ENCODE data around the gene SLC24A3. TPM values are rescaled to one million over a fixed set of nuclear protein-coding genes. Genes with fewer than 3 reads are reported as not detected.

SLC24A3 gene
- total and polyA plus RNA-seq, 4 donors, result 1.9 to 8.4 (median 5.8) TPM

- H3K36me3 ChIP-seq (ENCODE audit: control insufficient read depth in 4 of 4, insufficient read depth in 4 of 4, low read length in 4 of 4), result no peaks in the 10 kb centered on the region
- peaks cover 0 to 3% (median 0%) of the 10 kb centered on the region in 4 donors for H3K9me3 ChIP-seq (ENCODE audit: control insufficient read depth in 4 of 4, insufficient read depth in 3 of 4, low read length in 3 of 4)
- DNase-seq (peak in 1 of 3 donors; percentile 40), ATAC-seq (ENCODE audit: insufficient read depth, low FRiP score) (no peak)
- 15 to 22% methylated on average over 22 of the region's 22 CpGs for WGBS, 2 donors
- H3K27ac ChIP-seq (ENCODE audit: low read depth in 1 of 2, low read length in 1 of 2), result peak overlapping the region; percentile 98
- H3K9ac ChIP-seq (ENCODE audit: insufficient read depth in 1 of 2, low read length in 2 of 2), result peak overlapping the region; percentile 46 to 90
- H3K4me3 ChIP-seq, result peak overlapping the region; percentile 76
- peaks cover 4 to 31% (median 10%) of the 10 kb centered on the region in 5 donors for H3K4me1 ChIP-seq (ENCODE audit: control insufficient read depth in 5 of 5, insufficient read depth in 5 of 5, low read length in 5 of 5)
- no peak for TF ChIP-seq CTCF (IDR thresholded peaks at IDR 0.05; ENCODE audit: control extremely low read depth, extremely low read depth)
- no peaks in the 10 kb centered on the region for H3K27me3 ChIP-seq (ENCODE audit: control insufficient read depth in 3 of 3, insufficient read depth in 3 of 3, low read length in 2 of 3)
Observed at GRCh38 chr20:19756761-19757486, 544.5 kb downstream of the SLC24A3 start.

- DNase-seq (peak; percentile 96 to 99 (median 97)), ATAC-seq (ENCODE audit: insufficient read depth, low FRiP score) (peak; percentile 74)
- Histone ChIP-seq H3K9ac (ENCODE audit: insufficient read depth in 1 of 2, low read length in 2 of 2) (peak overlapping the region; percentile 57 to 90), H3K36me3 (ENCODE audit: control insufficient read depth in 4 of 4, insufficient read depth in 4 of 4, low read length in 4 of 4) (no peaks in the 10 kb centered on the region), H3K4me1 (ENCODE audit: control insufficient read depth in 5 of 5, insufficient read depth in 5 of 5, low read length in 5 of 5) (peaks cover 5 to 31% (median 13%) of the 10 kb centered on the region in 5 donors), H3K27me3 (ENCODE audit: control insufficient read depth in 3 of 3, insufficient read depth in 3 of 3, low read length in 2 of 3) (no peaks in the 10 kb centered on the region), H3K27ac (ENCODE audit: low read depth in 1 of 2, low read length in 1 of 2) (peak overlapping the region; percentile 98), H3K4me3 (peak overlapping the region; percentile 76), H3K9me3 (ENCODE audit: control insufficient read depth in 4 of 4, insufficient read depth in 3 of 4, low read length in 3 of 4) (peaks cover 0 to 3% (median 0%) of the 10 kb centered on the region in 4 donors)
- no peak for TF ChIP-seq CTCF (IDR thresholded peaks at IDR 0.05; ENCODE audit: control extremely low read depth, extremely low read depth)
- 0 to 1% methylated on average over 44 to 45 of the region's 45 CpGs for WGBS, 2 donors
Observed at GRCh38 chr20:19757487-19758132, 545.2 kb downstream of the SLC24A3 start.

GRCh38 chr20:19758133-19758500 is 545.7 kb downstream of the SLC24A3 start, which contains the start of gene RIN2:
Gene RIN2, plus strand, starts transcription at chr20:19758258. Its CDS starts 131,344 bp downstream, at chr20:19889602.
- Histone ChIP-seq H3K36me3 (ENCODE audit: control insufficient read depth in 4 of 4, insufficient read depth in 4 of 4, low read length in 4 of 4) (no peaks in the 10 kb centered on the region), H3K27ac (ENCODE audit: low read depth in 1 of 2, low read length in 1 of 2) (peak within 1 kb of the TSS; percentile 98), H3K4me3 (peak within 1 kb of the TSS; percentile 76), H3K27me3 (ENCODE audit: control insufficient read depth in 3 of 3, insufficient read depth in 3 of 3, low read length in 2 of 3) (no peaks in the 10 kb centered on the region), H3K9me3 (ENCODE audit: control insufficient read depth in 4 of 4, insufficient read depth in 3 of 4, low read length in 3 of 4) (peaks cover 0 to 3% (median 0%) of the 10 kb centered on the region in 4 donors), H3K9ac (ENCODE audit: insufficient read depth in 1 of 2, low read length in 2 of 2) (peak within 1 kb of the TSS; percentile 57 to 90), H3K4me1 (ENCODE audit: control insufficient read depth in 5 of 5, insufficient read depth in 5 of 5, low read length in 5 of 5) (peaks cover 5 to 31% (median 13%) of the 10 kb centered on the region in 5 donors)
- DNase-seq, result no peak
- TF ChIP-seq CTCF (IDR thresholded peaks at IDR 0.05; ENCODE audit: control extremely low read depth, extremely low read depth), result no peak
- peak; percentile 77 for ATAC-seq (ENCODE audit: insufficient read depth, low FRiP score)
- 1% methylated on average over 22 to 25 of the region's 25 CpGs for WGBS, 2 donors

Data from lung (tissue), 12 donors.